ENCODE results near the gene ZNF287.

The ZNF287 gene

GRCh38 chr17:16504984-16505383 lies 64.0 kb downstream of the ZNF287 start:
- TF ChIP-seq, protein P1, sequence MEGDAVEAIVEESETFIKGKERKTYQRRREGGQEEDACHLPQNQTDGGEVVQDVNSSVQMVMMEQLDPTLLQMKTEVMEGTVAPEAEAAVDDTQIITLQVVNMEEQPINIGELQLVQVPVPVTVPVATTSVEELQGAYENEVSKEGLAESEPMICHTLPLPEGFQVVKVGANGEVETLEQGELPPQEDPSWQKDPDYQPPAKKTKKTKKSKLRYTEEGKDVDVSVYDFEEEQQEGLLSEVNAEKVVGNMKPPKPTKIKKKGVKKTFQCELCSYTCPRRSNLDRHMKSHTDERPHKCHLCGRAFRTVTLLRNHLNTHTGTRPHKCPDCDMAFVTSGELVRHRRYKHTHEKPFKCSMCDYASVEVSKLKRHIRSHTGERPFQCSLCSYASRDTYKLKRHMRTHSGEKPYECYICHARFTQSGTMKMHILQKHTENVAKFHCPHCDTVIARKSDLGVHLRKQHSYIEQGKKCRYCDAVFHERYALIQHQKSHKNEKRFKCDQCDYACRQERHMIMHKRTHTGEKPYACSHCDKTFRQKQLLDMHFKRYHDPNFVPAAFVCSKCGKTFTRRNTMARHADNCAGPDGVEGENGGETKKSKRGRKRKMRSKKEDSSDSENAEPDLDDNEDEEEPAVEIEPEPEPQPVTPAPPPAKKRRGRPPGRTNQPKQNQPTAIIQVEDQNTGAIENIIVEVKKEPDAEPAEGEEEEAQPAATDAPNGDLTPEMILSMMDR (conservative IDR thresholded peaks at IDR 0.05; ENCODE audit: low read depth, low read length): no peak
- H3K4me3 ChIP-seq (ENCODE audit: low read depth, low read length): no peak overlapping the region
- DNase-seq (ENCODE audit: low read depth): no peak

All from choroid plexus epithelial cell (primary cell).